HPDE6-E6E7 (cell line): ENCODE measurements around the gene MSANTD7.

ENCODE experiments used
- DNase-seq: peaks from one replicate; pipeline ENCODE4 v3.0.0; 2011; ENCODE audit warnings: missing footprints; ENCODE audit errors: extremely low spot score

The MSANTD7 gene

GRCh38 chr10:14880229-14880628 is 42.1 kb downstream of the MSANTD7 start:
- DNase-seq = no peak

GRCh38 chr10:14884082-14884481 is 46.0 kb downstream of the MSANTD7 start:
- no peak for DNase-seq
